SH-SY5Y (cell line): ENCODE data around the gene NCAM1.

ENCODE experiments used
- GATA2 ChIP-seq: IDR thresholded peaks from 2 replicates; pipeline ENCODE4 v1.6.1; 2011; ENCODE audit warnings: mild to moderate bottlenecking, low read depth, low read length
- GATA3 ChIP-seq: IDR thresholded peaks from 2 replicates; pipeline ENCODE4 v1.6.1; 2011; ENCODE audit warnings: low read depth, mild to moderate bottlenecking, low read length, moderate library complexity

- TF ChIP-seq GATA2 (no peak), GATA3 (no peak)
Observed at GRCh38 chr11:113153847-113154246, 192.6 kb downstream of the NCAM1 start.
